HEK293 (cell line): ENCODE results near the gene SLC12A4.

Source experiments
- CTCF ChIA-PET: fragments of 350-600 bp; formaldehyde crosslinking; extraction: SDS; loops from one replicate; lab custom pipeline; 2021; ENCODE audit warnings: antibody characterized with exemption; lab: Yijun Ruan, JAX
- POLR2A ChIA-PET: fragments of 300-600 bp; formaldehyde crosslinking; extraction: SDS; loops from one replicate; lab custom pipeline; 2020; ENCODE audit warnings: antibody characterized with exemption, inconsistent platforms; lab: Yijun Ruan, JAX
- H3K27ac ChIP-seq: fragments of 200-500 bp; sonication (Bioruptor generic); 2 replicates; pipeline ENCODE4 v1.5.1; 2014; ENCODE audit warnings: low read depth, low read length, control low read depth, inconsistent platforms; ENCODE audit errors: extremely low read depth
- H3K36me3 ChIP-seq, 2 experiments: fragments of 200-500 bp in 1 of 2; sonication (Bioruptor generic) in 1 of 2; 1 replicate in 1 of 2; 2 replicates in 1 of 2; pipeline ENCODE4 v1.5.1; 2014 to 2017; ENCODE audit warnings: inconsistent platforms in 2 of 2, low read length in 2 of 2; ENCODE audit not compliant: control insufficient read depth in 2 of 2, insufficient read depth in 1 of 2
- H3K4me1 ChIP-seq: fragments of 200-500 bp; sonication (Bioruptor generic); 2 replicates; pipeline ENCODE4 v1.5.1; 2014; ENCODE audit warnings: mild to moderate bottlenecking, low read length, inconsistent platforms; ENCODE audit not compliant: control insufficient read depth, insufficient read depth
- H3K4me3 ChIP-seq: 2 replicates; pipeline ENCODE4 v1.5.1; 2011; ENCODE audit warnings: low read depth, mild to moderate bottlenecking, control low read depth, low read length, moderate library complexity
- H3K9me3 ChIP-seq: fragments of 200-500 bp; sonication (Bioruptor generic); 2 replicates; pipeline ENCODE4 v1.5.1; 2014; ENCODE audit warnings: low read depth, low read length, inconsistent platforms; ENCODE audit not compliant: control insufficient read depth, insufficient read depth
- BCL11B ChIP-seq: fragments of 450-650 bp; formaldehyde crosslinking; IDR thresholded peaks from 2 replicates; pipeline ENCODE4 v1.5.1; 2016; ENCODE audit warnings: low read depth, missing biosample characterization, missing genetic modification characterization
- CTCF ChIP-seq: fragments of 450-650 bp; formaldehyde crosslinking; IDR thresholded peaks from 2 replicates; pipeline ENCODE4 v1.5.1; 2016; ENCODE audit warnings: missing biosample characterization, missing genetic modification characterization
- GLIS2 ChIP-seq: fragments of 450-650 bp; formaldehyde crosslinking; IDR thresholded peaks from 2 replicates; pipeline ENCODE4 v1.5.1; 2016; ENCODE audit warnings: missing biosample characterization, missing genetic modification characterization
- IKZF3 ChIP-seq: fragments of 450-650 bp; IDR thresholded peaks from 2 replicates; pipeline ENCODE4 v1.5.0; 2018; ENCODE audit warnings: missing biosample characterization, mild to moderate bottlenecking, missing genetic modification characterization, moderate library complexity
- KLF1 ChIP-seq: fragments of 450-650 bp; formaldehyde crosslinking; IDR thresholded peaks from 2 replicates; pipeline ENCODE4 v1.5.1; 2016; ENCODE audit warnings: missing biosample characterization, missing genetic modification characterization
- OSR2 ChIP-seq: fragments of 450-650 bp; formaldehyde crosslinking; IDR thresholded peaks from 2 replicates; pipeline ENCODE4 v1.5.1; 2016; ENCODE audit warnings: missing biosample characterization, missing genetic modification characterization
- PRDM2 ChIP-seq: fragments of 450-650 bp; formaldehyde crosslinking; IDR thresholded peaks from 2 replicates; pipeline ENCODE4 v1.5.1; 2016; ENCODE audit warnings: missing biosample characterization, missing genetic modification characterization, borderline replicate concordance
- SP2 ChIP-seq: fragments of 450-650 bp; formaldehyde crosslinking; IDR thresholded peaks from 2 replicates; pipeline ENCODE4 v1.5.1; 2016; ENCODE audit warnings: missing biosample characterization, missing genetic modification characterization
- TRIM28 ChIP-seq: IDR thresholded peaks from 2 replicates; pipeline ENCODE4 v1.6.1; 2011; ENCODE audit warnings: low read length, control low read depth, borderline replicate concordance
- WT1 ChIP-seq: fragments of 450-650 bp; formaldehyde crosslinking; IDR thresholded peaks from 2 replicates; pipeline ENCODE4 v1.5.1; 2016; ENCODE audit warnings: missing biosample characterization, missing genetic modification characterization
- ZBTB17 ChIP-seq: fragments of 450-650 bp; formaldehyde crosslinking; IDR thresholded peaks from 2 replicates; pipeline ENCODE4 v1.5.1; 2016; ENCODE audit warnings: missing biosample characterization, missing genetic modification characterization
- ZBTB20 ChIP-seq: fragments of 450-650 bp; formaldehyde crosslinking; IDR thresholded peaks from 2 replicates; pipeline ENCODE4 v1.5.1; 2016; ENCODE audit warnings: missing biosample characterization, missing genetic modification characterization
- ZFP3 ChIP-seq: fragments of 450-650 bp; formaldehyde crosslinking; IDR thresholded peaks from 2 replicates; pipeline ENCODE4 v1.5.1; 2016; ENCODE audit warnings: low read depth, missing biosample characterization, missing genetic modification characterization
- ZNF10 ChIP-seq: fragments of 450-650 bp; formaldehyde crosslinking; IDR thresholded peaks from 2 replicates; pipeline ENCODE4 v1.5.1; 2017; ENCODE audit warnings: missing biosample characterization, missing genetic modification characterization
- ZNF114 ChIP-seq: fragments of 450-650 bp; formaldehyde crosslinking; IDR thresholded peaks from 2 replicates; pipeline ENCODE4 v1.5.0; 2017; ENCODE audit warnings: missing biosample characterization, missing genetic modification characterization
- ZNF214 ChIP-seq: fragments of 450-650 bp; formaldehyde crosslinking; IDR thresholded peaks from 2 replicates; pipeline ENCODE4 v1.5.1; 2017; ENCODE audit warnings: missing biosample characterization, mild to moderate bottlenecking, missing genetic modification characterization, borderline replicate concordance
- ZNF223 ChIP-seq: fragments of 450-650 bp; formaldehyde crosslinking; IDR thresholded peaks from 2 replicates; pipeline ENCODE4 v1.5.1; 2016; ENCODE audit warnings: missing biosample characterization, missing genetic modification characterization
- ZNF274 ChIP-seq, 2 experiments: fragments of 200-500 bp in 1 of 2; fragments of 450-650 bp in 1 of 2; sonication (Bioruptor generic) in 1 of 2; formaldehyde crosslinking in 1 of 2; IDR thresholded peaks; 2 replicates each; pipeline versions ENCODE4 v1.5.1 to v1.6.1; 2014 to 2016; ENCODE audit warnings: borderline replicate concordance in 1 of 2, inconsistent platforms in 1 of 2, low read length in 1 of 2, missing biosample characterization in 1 of 2, missing genetic modification characterization in 1 of 2
- ZNF335 ChIP-seq: fragments of 450-650 bp; formaldehyde crosslinking; conservative IDR thresholded peaks from 2 replicates; pipeline ENCODE4 v1.5.1; 2016; ENCODE audit warnings: missing biosample characterization, missing genetic modification characterization
- ZNF621 ChIP-seq: fragments of 450-650 bp; formaldehyde crosslinking; IDR thresholded peaks from 2 replicates; pipeline ENCODE4 v1.5.1; 2017; ENCODE audit warnings: missing biosample characterization, missing genetic modification characterization
- ZNF670 ChIP-seq: fragments of 450-650 bp; formaldehyde crosslinking; IDR thresholded peaks from 2 replicates; pipeline ENCODE4 v1.5.1; 2016; ENCODE audit warnings: missing biosample characterization, missing genetic modification characterization, low read depth
- ZNF692 ChIP-seq: fragments of 450-650 bp; formaldehyde crosslinking; IDR thresholded peaks from 2 replicates; pipeline ENCODE4 v1.5.1; 2016; ENCODE audit warnings: missing biosample characterization, missing genetic modification characterization
- ZNF747 ChIP-seq: fragments of 450-650 bp; formaldehyde crosslinking; IDR thresholded peaks from 2 replicates; pipeline ENCODE4 v1.5.1; 2016; ENCODE audit warnings: missing biosample characterization, missing genetic modification characterization
- ZNF777 ChIP-seq: fragments of 450-650 bp; formaldehyde crosslinking; IDR thresholded peaks from 2 replicates; pipeline ENCODE4 v1.5.1; 2017; ENCODE audit warnings: missing biosample characterization, missing genetic modification characterization, borderline replicate concordance
- ZNF792 ChIP-seq: fragments of 450-650 bp; formaldehyde crosslinking; IDR thresholded peaks from 2 replicates; pipeline ENCODE4 v1.5.1; 2016; ENCODE audit warnings: missing biosample characterization, missing genetic modification characterization

SLC12A4 gene

GRCh38 chr16:67966549-67967182 lies 1.8 kb downstream of the SLC12A4 start (continued):
- TF ChIP-seq ZNF274 (IDR thresholded peaks at IDR 0.05; ENCODE audit: low read length) (no peak), ZNF274 (tag by site-specific recombination; IDR thresholded peaks at IDR 0.05; ENCODE audit: borderline replicate concordance) (no peak), SP2 (tag by site-specific recombination) (peak; percentile 60), TRIM28 (no peak), ZNF670 (tag by site-specific recombination) (no peak), GLIS2 (tag by site-specific recombination) (peak; percentile 66), ZNF10 (tag by site-specific recombination) (no peak), ZNF223 (tag by site-specific recombination) (peak; percentile 73), ZNF747 (tag by site-specific recombination) (no peak), ZNF692 (tag by site-specific recombination) (peak; percentile 82), ZBTB20 (tag by site-specific recombination) (peak; percentile 16; the same call in 1 of the 2 replicates), ZFP3 (tag by site-specific recombination) (no peak), BCL11B (no peak), KLF1 (tag by site-specific recombination) (peak; percentile 68), ZNF777 (no peak), CTCF (tag by site-specific recombination) (no peak), ZNF114 (tag by site-specific recombination) (no peak), ZNF214 (tag by site-specific recombination) (no peak), IKZF3 (tag by site-specific recombination) (no peak), WT1 (tag by site-specific recombination) (0 out of 2 replicates have a peak, but pooled peaks have one; percentile 10), ZNF621 (tag by site-specific recombination) (no peak), ZNF792 (tag by site-specific recombination) (no peak), OSR2 (tag by site-specific recombination) (no peak)

- Histone ChIP-seq H3K36me3 (peaks cover 0 to 52% of the 10 kb centered on the region in 2 experiments; a peak in 2 of 3 replicates), H3K4me3 (peak overlapping the region; percentile 23), H3K27ac (peak overlapping the region; percentile 62), H3K9me3 (no peaks in the 10 kb centered on the region), H3K4me1 (no peaks in the 10 kb centered on the region; the same call in none of the 2 replicates)
- POLR2A ChIA-PET = interaction anchor here (0.5 to 2.3 kb wide), 12 partner anchors 17 to 261 kb away, joined by 3 to 13 read pairs (median 5); partner anchors contain the start of genes DDX28, DUS2, NUTF2 and PSMB10
- CTCF ChIA-PET = interaction anchor here (1.0 to 1.2 kb wide), 2 partner anchors 23 to 28 kb away, joined by 4 to 5 read pairs; no protein-coding TSS in a partner anchor
- TF ChIP-seq ZNF335 (0 out of 2 replicates have a peak, but pooled peaks have one; percentile 10), ZNF792 (tag by site-specific recombination) (0 out of 2 replicates have a peak, but pooled peaks have one; percentile 27), IKZF3 (tag by site-specific recombination) (no peak), PRDM2 (tag by site-specific recombination) (no peak), ZBTB17 (0 out of 2 replicates have a peak, but pooled peaks have one; percentile 13)
These were observed 2.5 kb downstream of the SLC12A4 start for GRCh38 chr16:67965668-67966548.
